ENCODE results near the gene ADAMTS17.

DNA sequence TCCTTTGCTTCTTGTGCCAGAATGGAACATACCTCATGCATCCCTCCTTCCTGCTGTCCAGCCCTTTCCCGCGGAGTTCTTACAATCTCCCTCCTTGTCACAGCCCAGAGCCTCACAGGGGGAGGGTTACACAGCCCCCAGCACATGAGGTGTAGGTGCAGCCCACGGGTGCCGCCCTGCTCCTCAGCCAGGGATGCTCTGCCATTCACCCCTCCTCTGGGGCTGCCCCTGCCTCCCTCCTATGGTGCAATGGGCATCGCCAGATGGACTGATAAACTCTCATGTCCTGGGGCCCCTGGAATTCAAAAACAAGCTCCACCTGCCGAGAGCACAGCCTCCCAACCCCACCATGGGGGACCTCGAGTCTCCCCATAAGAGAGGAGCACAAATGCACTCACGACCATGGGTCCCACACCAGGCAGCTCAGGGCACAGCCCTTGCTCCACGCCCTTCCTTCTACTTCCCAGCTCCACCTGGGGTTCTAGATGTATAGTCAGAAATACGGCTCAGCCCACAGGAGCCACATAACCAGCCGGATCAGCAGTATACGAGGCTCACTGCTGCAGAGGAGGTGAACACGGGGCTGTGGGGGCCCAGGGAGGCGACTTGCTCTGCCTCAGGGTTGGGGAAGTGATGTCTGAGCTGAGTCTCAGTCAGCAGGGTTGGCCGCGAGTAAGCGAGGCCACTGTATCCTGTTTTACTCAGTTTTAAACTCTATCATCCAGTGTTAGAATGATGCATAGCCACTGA is 338.8 kb downstream of the ADAMTS17 start:
- TF ChIP-seq, protein P1, sequence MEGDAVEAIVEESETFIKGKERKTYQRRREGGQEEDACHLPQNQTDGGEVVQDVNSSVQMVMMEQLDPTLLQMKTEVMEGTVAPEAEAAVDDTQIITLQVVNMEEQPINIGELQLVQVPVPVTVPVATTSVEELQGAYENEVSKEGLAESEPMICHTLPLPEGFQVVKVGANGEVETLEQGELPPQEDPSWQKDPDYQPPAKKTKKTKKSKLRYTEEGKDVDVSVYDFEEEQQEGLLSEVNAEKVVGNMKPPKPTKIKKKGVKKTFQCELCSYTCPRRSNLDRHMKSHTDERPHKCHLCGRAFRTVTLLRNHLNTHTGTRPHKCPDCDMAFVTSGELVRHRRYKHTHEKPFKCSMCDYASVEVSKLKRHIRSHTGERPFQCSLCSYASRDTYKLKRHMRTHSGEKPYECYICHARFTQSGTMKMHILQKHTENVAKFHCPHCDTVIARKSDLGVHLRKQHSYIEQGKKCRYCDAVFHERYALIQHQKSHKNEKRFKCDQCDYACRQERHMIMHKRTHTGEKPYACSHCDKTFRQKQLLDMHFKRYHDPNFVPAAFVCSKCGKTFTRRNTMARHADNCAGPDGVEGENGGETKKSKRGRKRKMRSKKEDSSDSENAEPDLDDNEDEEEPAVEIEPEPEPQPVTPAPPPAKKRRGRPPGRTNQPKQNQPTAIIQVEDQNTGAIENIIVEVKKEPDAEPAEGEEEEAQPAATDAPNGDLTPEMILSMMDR (conservative IDR thresholded peaks at IDR 0.05; ENCODE audit: low read length) = no peak
- no peak for TF ChIP-seq EZH2phosphoT487 (IDR thresholded peaks at IDR 0.05; ENCODE audit: borderline replicate concordance)
